HEK293T (cell line): ENCODE measurements around the gene CACNG3.

Experiments
- CTBP1 ChIP-seq: fragments of 450-650 bp; IDR thresholded peaks from 2 replicates; pipeline ENCODE4 v1.6.1; 2016; ENCODE audit warnings: borderline replicate concordance
- ELF4 ChIP-seq: fragments of 450-650 bp; IDR thresholded peaks from 2 replicates; pipeline ENCODE4 v1.6.1; 2017; ENCODE audit warnings: antibody characterized with exemption
- FOXA1 ChIP-seq: fragments of 450-650 bp; IDR thresholded peaks from 2 replicates; pipeline ENCODE4 v1.6.1; 2016; ENCODE audit warnings: mild to moderate bottlenecking
- FOXK2 ChIP-seq: fragments of 450-650 bp; IDR thresholded peaks from 2 replicates; pipeline ENCODE4 v1.6.1; 2016; ENCODE audit warnings: mild to moderate bottlenecking
- L3MBTL2 ChIP-seq: fragments of 450-650 bp; conservative IDR thresholded peaks from 2 replicates; pipeline ENCODE4 v1.6.1; 2016; ENCODE audit warnings: mild to moderate bottlenecking
- LEF1 ChIP-seq: fragments of 450-650 bp; IDR thresholded peaks from 2 replicates; pipeline ENCODE4 v1.6.1; 2017; ENCODE audit warnings: mild to moderate bottlenecking, borderline replicate concordance
- NFRKB ChIP-seq: fragments of 450-650 bp; IDR thresholded peaks from 2 replicates; pipeline ENCODE4 v1.6.1; 2016; ENCODE audit warnings: mild to moderate bottlenecking, moderate library complexity
- SP1 ChIP-seq: fragments of 450-650 bp; IDR thresholded peaks from 2 replicates; pipeline ENCODE4 v1.6.1; 2017
- SUZ12 ChIP-seq: fragments of 450-650 bp; IDR thresholded peaks from 2 replicates; pipeline ENCODE4 v1.6.1; 2016; ENCODE audit warnings: mild to moderate bottlenecking

DNA sequence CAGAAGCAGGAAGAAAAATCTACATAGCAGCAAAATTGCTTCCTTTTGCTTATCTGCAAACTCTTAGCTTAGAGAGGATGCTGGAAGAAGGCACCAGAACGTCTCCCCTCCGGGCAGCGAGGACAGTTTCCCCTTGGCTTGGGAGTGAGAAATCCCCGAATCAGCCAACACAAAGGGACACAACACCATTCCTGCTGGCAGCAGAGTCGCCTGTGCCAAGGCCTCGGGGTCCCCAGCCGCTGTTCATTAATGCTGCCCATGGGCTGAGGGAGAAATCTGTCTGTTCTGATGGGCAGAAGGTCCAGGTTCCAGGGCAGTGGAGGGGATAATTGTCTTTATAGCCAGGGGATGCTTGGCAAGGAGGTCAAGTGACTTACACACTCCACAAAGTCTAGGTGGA, 38.0 kb downstream of the CACNG3 start:
- no peak for TF ChIP-seq ELF4
- no peak for TF ChIP-seq FOXA1
- TF ChIP-seq NFRKB = no peak
- no peak for TF ChIP-seq SP1
- no peak for TF ChIP-seq SUZ12
- no peak for TF ChIP-seq FOXK2
- no peak for TF ChIP-seq CTBP1
- TF ChIP-seq LEF1 = no peak
- TF ChIP-seq L3MBTL2 = no peak
